B cell (primary cell): Measurements from ENCODE around the gene NTSR2. TPM values are rescaled to one million over a fixed set of nuclear protein-coding genes. Genes with fewer than 3 reads are reported as not detected.

Experiments
- ATAC-seq: fragments of 200-7000 bp; cut with Tn5 transposase; one replicate; pipeline ENCODE4 v1.10.0; 2021; ENCODE audit warnings: low read depth, mild to moderate bottlenecking, moderate number of reproducible peaks, moderate library complexity
- CTCF ChIA-PET: fragments of 350-600 bp; sonication (Branson Sonifier 250); formaldehyde crosslinking; loops from one replicate; lab custom pipeline; 2021; ENCODE audit warnings: antibody characterized with exemption, inconsistent platforms; lab: Charles Lee
- POLR2A ChIA-PET: fragments of 350-600 bp; sonication (Branson Sonifier 250); formaldehyde crosslinking; loops from one replicate; lab custom pipeline; 2021; ENCODE audit warnings: antibody characterized with exemption; lab: Charles Lee
- DNase-seq: peaks from one replicate; pipeline ENCODE4 v3.0.0; 2013
- H2AFZ ChIP-seq: 2 replicates; pipeline ENCODE4 v1.6.1; 2012; ENCODE audit warnings: mild to moderate bottlenecking, low read depth, low read length; ENCODE audit not compliant: insufficient read depth, poor library complexity, severe bottlenecking
- H3K27ac ChIP-seq, 2 donors: 1 replicate in 1 of 2; 2 replicates in 1 of 2; pipeline ENCODE4 v1.5.1; 2012 to 2013; ENCODE audit warnings: low read length in 2 of 2, mild to moderate bottlenecking in 2 of 2, moderate library complexity in 1 of 2
- H3K27me3 ChIP-seq, 4 experiments: fragments of 200-600 bp in 1 of 4; sonication (generic) in 1 of 4; replicated peaks in 1 of 4; 1 replicate in 2 of 4; 2 replicates in 2 of 4; pipeline versions ENCODE4 v1.6.1 to v1.7.0; 2013 to 2016; ENCODE audit warnings: low read length in 3 of 4, mild to moderate bottlenecking in 2 of 4, mixed read lengths in 1 of 4, moderate library complexity in 1 of 4; ENCODE audit not compliant: insufficient read depth in 4 of 4, control insufficient read depth in 3 of 4; ENCODE audit errors: control extremely low read depth in 1 of 4
- H3K36me3 ChIP-seq, 2 experiments: replicated peaks in 1 of 2; 1 replicate in 1 of 2; 2 replicates in 1 of 2; pipeline versions ENCODE4 v1.6.1 to v1.7.1; 2013; ENCODE audit warnings: low read length in 1 of 2; ENCODE audit not compliant: insufficient read depth in 2 of 2, control insufficient read depth in 1 of 2; ENCODE audit errors: control extremely low read depth in 1 of 2, extremely low read depth in 1 of 2
- H3K4me1 ChIP-seq, 2 donors: fragments of 200-600 bp in 1 of 2; sonication (generic) in 1 of 2; 1 replicate in 1 of 2; 2 replicates in 1 of 2; pipeline versions ENCODE4 v1.5.1 to v1.6.1; 2013 to 2017; ENCODE audit warnings: low read length in 2 of 2; ENCODE audit not compliant: control insufficient read depth in 2 of 2, insufficient read depth in 2 of 2
- H3K4me2 ChIP-seq: replicated peaks from 2 replicates; pipeline ENCODE3; 2012; ENCODE audit warnings: mild to moderate bottlenecking, low read depth, low read length; ENCODE audit not compliant: poor library complexity, severe bottlenecking
- H3K4me3 ChIP-seq, 5 experiments: fragments of 200-600 bp in 1 of 5; sonication (generic) in 1 of 5; 1 replicate in 3 of 5; 2 replicates in 2 of 5; pipeline versions ENCODE4 v1.5.1 to v1.7.0; 2011 to 2016; ENCODE audit warnings: low read length in 4 of 5, mild to moderate bottlenecking in 4 of 5, low read depth in 2 of 5, control low read depth in 1 of 5, moderate library complexity in 1 of 5; ENCODE audit not compliant: insufficient read depth in 1 of 5; ENCODE audit errors: control extremely low read depth in 1 of 5, extremely low read depth in 1 of 5
- H3K79me2 ChIP-seq: fragments of 200-600 bp; sonication (generic); one replicate; pipeline ENCODE4 v1.6.0; 2016; ENCODE audit warnings: low read length; ENCODE audit not compliant: control insufficient read depth, insufficient read depth
- H3K9ac ChIP-seq: fragments of 200-600 bp; sonication (generic); 2 replicates; pipeline ENCODE4 v1.6.1; 2017; ENCODE audit warnings: mild to moderate bottlenecking, low read length, moderate library complexity
- H3K9me3 ChIP-seq, 3 donors: one replicate each; pipeline versions ENCODE4 v1.6.1 to v1.7.1; 2013; ENCODE audit warnings: low read length in 2 of 3; ENCODE audit not compliant: control insufficient read depth in 2 of 3, insufficient read depth in 1 of 3; ENCODE audit errors: control extremely low read depth in 1 of 3
- H4K20me1 ChIP-seq: 2 replicates; pipeline ENCODE4 v1.6.0; 2012; ENCODE audit warnings: mild to moderate bottlenecking, low read length; ENCODE audit not compliant: insufficient read depth, control insufficient read depth, poor library complexity, severe bottlenecking
- H3K27ac Mint-ChIP-seq: one replicate; pipeline ENCODE4 v1.8.0; 2021; ENCODE audit warnings: mixed read lengths
- H3K27me3 Mint-ChIP-seq: one replicate; pipeline ENCODE4 v1.8.0; 2021; ENCODE audit warnings: mixed read lengths
- H3K4me1 Mint-ChIP-seq: one replicate; pipeline ENCODE4 v1.8.0; 2021; ENCODE audit warnings: mixed read lengths
- H3K4me3 Mint-ChIP-seq: one replicate; pipeline ENCODE4 v1.8.0; 2021; ENCODE audit warnings: mixed read lengths
- H3K9me3 Mint-ChIP-seq: one replicate; pipeline ENCODE4 v1.8.0; 2022; ENCODE audit warnings: mixed read lengths; ENCODE audit not compliant: insufficient read depth
- EZH2 ChIP-seq: IDR thresholded peaks from 2 replicates; pipeline ENCODE4 v1.6.1; 2012; ENCODE audit warnings: borderline replicate concordance, low read depth, mild to moderate bottlenecking, moderate library complexity, low read length; ENCODE audit not compliant: insufficient read depth, poor library complexity, severe bottlenecking
- WGBS: methylation state at CpG from one replicate; pipeline ENCODE4 v1.1.5; 2013; ENCODE audit warnings: missing lambda C conversion rate; ENCODE audit not compliant: insufficient coverage; 5-methylcytosine and 5-hydroxymethylcytosine counted together
- intact Hi-C: fragments of 100-400 bp; cut with micrococcal nuclease; formaldehyde crosslinking; loops from one replicate; pipeline ENCODE4 v1.10.0; 2022
- polyA plus RNA-seq: library from polyadenylated mRNA; depleted of rRNA; stranded (reverse); fragments of >200 nt; gene quantifications from 2 replicates; pipeline ENCODE4 v1.2.3, GENCODE V29; 2012
- total RNA-seq, 2 donors: library from RNA; stranded (reverse); fragments of 120-200 nt in 1 of 2; gene quantifications; 1 replicate in 1 of 2; 2 replicates in 1 of 2; pipeline versions ENCODE4 v1.2.3 to v1.2.4, GENCODE V29; 2013 to 2022
- TF ChIP-seq, protein P1 (sequence below): fragments of 200-600 bp; IDR thresholded peaks from one replicate; pipeline ENCODE4 v1.8.0; 2022; ENCODE audit warnings: antibody characterized with exemption, mild to moderate bottlenecking

The NTSR2 gene
- total and polyA plus RNA-seq, 2 donors (not counting 1 experiment from before 2014, with no cell fraction given) = not detected

DNA sequence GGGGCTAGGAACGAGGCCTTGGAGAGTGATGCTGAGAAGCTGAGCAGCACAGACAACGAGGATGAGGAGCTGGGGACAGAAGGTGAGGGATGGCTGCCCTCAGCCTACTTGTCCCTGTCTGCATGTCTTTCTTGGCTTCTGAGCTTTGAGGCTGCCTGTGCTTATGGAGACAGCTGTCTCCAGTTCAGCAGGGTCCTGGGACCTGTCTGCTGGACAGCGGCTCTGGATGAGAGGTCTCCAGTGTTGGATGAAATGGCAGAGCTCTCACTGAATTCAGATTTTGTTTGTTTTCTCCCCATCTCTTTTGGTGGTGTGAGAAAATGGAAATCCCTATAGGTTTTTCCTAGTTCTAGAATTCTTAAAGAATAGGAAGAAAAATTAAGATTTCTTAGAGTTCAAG is 54.8 kb downstream of the NTSR2 start:
- H3K4me1 Mint-ChIP-seq = no peaks in the 10 kb centered on the region
- intact Hi-C loops = no loop called here
- Histone ChIP-seq H4K20me1 (no peaks in the 10 kb centered on the region), H3K4me2 (no peak overlapping the region), H3K27me3 (peaks cover 0 to 2% (median 0%) of the 10 kb centered on the region in 4 experiments), H3K27ac (no peak overlapping the region), H3K4me1 (no peaks in the 10 kb centered on the region), H3K79me2 (no peaks in the 10 kb centered on the region), H2AFZ (no peak overlapping the region), H3K9ac (no peak overlapping the region), H3K9me3 (no peaks in the 10 kb centered on the region), H3K36me3 (no peaks in the 10 kb centered on the region), H3K4me3 (no peak overlapping the region)
- DNase-seq (no peak), ATAC-seq (no peak)
- H3K4me3 Mint-ChIP-seq = no peak overlapping the region
- no peaks in the 10 kb centered on the region for H3K9me3 Mint-ChIP-seq
- no peaks in the 10 kb centered on the region for H3K27me3 Mint-ChIP-seq
- ChIA-PET POLR2A (no interaction called here), CTCF (no interaction called here)
- 88% methylated on average over 2 of the region's 3 CpGs for WGBS
- H3K27ac Mint-ChIP-seq = no peak overlapping the region
- TF ChIP-seq EZH2 = no peak
- TF ChIP-seq, protein P1, sequence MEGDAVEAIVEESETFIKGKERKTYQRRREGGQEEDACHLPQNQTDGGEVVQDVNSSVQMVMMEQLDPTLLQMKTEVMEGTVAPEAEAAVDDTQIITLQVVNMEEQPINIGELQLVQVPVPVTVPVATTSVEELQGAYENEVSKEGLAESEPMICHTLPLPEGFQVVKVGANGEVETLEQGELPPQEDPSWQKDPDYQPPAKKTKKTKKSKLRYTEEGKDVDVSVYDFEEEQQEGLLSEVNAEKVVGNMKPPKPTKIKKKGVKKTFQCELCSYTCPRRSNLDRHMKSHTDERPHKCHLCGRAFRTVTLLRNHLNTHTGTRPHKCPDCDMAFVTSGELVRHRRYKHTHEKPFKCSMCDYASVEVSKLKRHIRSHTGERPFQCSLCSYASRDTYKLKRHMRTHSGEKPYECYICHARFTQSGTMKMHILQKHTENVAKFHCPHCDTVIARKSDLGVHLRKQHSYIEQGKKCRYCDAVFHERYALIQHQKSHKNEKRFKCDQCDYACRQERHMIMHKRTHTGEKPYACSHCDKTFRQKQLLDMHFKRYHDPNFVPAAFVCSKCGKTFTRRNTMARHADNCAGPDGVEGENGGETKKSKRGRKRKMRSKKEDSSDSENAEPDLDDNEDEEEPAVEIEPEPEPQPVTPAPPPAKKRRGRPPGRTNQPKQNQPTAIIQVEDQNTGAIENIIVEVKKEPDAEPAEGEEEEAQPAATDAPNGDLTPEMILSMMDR = no peak

DNA sequence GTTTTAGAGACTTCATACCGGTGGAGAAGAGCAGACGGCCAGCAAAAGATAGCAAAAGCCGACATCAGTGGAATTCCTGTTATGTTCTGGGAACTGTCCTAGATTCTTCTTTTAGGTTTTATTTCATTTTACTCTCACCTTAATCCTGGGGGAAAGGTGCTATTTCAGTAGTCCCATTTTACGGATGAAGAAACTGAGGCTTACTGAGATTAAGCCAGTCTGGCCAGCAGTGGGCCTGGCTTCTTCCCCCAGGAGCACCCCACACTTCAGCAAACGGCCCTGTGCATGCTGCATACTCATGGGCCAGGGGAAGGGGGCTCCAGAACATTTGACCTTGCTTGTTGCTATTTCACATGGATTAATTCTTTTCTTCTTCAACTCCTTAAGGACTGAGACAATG is 56.7 kb downstream of the NTSR2 start:
- no peak overlapping the region for H3K27ac ChIP-seq
- Mint-ChIP-seq H3K4me1 (no peaks in the 10 kb centered on the region), H3K27me3 (peaks cover 4% of the 10 kb centered on the region), H3K9me3 (no peaks in the 10 kb centered on the region), H3K4me3 (no peak overlapping the region), H3K27ac (no peak overlapping the region)
- H3K4me1 ChIP-seq = no peaks in the 10 kb centered on the region
- TF ChIP-seq EZH2 = no peak
- TF ChIP-seq, protein P1 = no peak
- WGBS = 62% methylated on average over 3 of the region's 5 CpGs
- H3K4me3 ChIP-seq = no peak overlapping the region
- no peaks in the 10 kb centered on the region for H3K9me3 ChIP-seq
- no peaks in the 10 kb centered on the region for H3K36me3 ChIP-seq
- H3K9ac ChIP-seq = no peak overlapping the region
- H4K20me1 ChIP-seq = no peaks in the 10 kb centered on the region
- CTCF ChIA-PET = no interaction called here
- POLR2A ChIA-PET = no interaction called here
- H3K4me2 ChIP-seq = no peak overlapping the region
- peaks cover 0 to 2% (median 0%) of the 10 kb centered on the region in 4 experiments for H3K27me3 ChIP-seq
- intact Hi-C loops = no loop called here
- no peak overlapping the region for H2AFZ ChIP-seq
- ATAC-seq = no peak
- DNase-seq = no peak
- H3K79me2 ChIP-seq = no peaks in the 10 kb centered on the region
